Suppressor macrophage treated with lipopolysaccharide for 1 hour (primary cell): ENCODE measurements around the gene NCSTN.

Experiments
- DNase-seq, 3 donors: peaks; one replicate each; pipeline ENCODE4 v3.0.0-alpha.2; 2020 to 2022

The NCSTN gene

DNA sequence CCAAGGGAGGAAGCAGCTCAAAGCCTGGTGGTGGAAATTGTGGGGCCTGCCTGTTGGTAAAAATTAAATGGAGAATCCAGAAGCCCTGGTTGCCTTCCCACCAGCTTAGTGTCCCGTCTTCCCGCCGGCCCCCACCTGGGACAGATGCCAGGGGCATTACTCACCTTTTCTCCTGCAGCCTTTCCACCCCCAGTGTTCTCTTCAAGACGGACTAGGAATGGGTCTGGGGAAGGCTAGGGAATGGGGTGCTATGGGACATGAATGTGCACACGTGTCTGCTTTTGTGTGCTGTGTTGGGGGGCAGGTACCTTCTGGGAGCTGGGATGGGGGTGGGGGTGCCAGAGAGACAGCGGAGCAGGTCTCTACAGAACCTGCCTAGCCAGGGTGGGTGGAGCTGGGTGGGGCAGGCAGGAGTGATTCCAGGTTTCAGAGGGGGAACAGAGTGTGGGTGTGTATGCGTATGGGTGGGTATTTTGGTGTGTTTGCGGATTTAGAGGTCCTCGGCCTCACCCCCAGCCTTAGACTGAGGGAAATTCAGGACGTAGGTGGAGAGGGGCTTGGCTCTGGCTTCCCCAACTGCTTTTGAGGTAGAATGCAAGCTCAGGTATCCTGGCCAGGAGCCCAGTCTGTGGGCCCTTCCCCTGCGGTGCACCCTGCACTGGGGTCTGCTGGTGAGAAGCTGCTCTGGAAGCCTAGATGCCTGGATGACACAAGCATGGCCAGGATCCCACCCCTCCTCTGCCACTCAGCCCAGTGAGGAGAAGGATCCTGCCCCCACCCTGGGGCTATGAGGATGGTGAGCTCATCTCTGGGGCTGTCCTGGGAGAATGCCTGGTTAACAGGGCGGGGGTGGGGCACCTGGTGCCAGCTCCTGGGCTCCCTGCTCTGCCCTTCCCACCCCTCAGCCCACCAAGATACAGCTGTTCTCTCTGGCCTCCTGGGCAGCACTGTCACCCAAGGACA lies 64.9 kb downstream of the NCSTN start:
- DNase-seq = no peak
